Progenitor cell of endocrine pancreas (in vitro differentiated cells): ENCODE data around the gene UBAP2L. TPM values are rescaled to one million over a fixed set of nuclear protein-coding genes. Genes with fewer than 3 reads are reported as not detected.
"Not testable (repeated sequence)": the region's sequence is repeated elsewhere in the genome, so short reads cannot be mapped to it uniquely, and the experiment has no call there.

Experiments used
- DNase-seq: peaks from one replicate; pipeline ENCODE4 v3.0.0; 2021; ENCODE audit warnings: low spot score; ENCODE audit not compliant: unreplicated experiment
- H3K27ac Mint-ChIP-seq: 2 replicates; pipeline ENCODE4 v1.8.0; 2021; ENCODE audit warnings: mild to moderate bottlenecking, moderate library complexity, mixed read lengths
- H3K27me3 Mint-ChIP-seq: 2 replicates; pipeline ENCODE4 v1.8.0; 2021; ENCODE audit warnings: mixed read lengths
- H3K36me3 Mint-ChIP-seq: 2 replicates; pipeline ENCODE4 v1.8.0; 2022; ENCODE audit warnings: mixed read lengths; ENCODE audit not compliant: insufficient read depth
- H3K4me1 Mint-ChIP-seq: 2 replicates; pipeline ENCODE4 v1.8.0; 2021; ENCODE audit warnings: low read depth, mixed read lengths
- H3K4me3 Mint-ChIP-seq: 2 replicates; pipeline ENCODE4 v1.8.0; 2021; ENCODE audit warnings: low read depth, mild to moderate bottlenecking, moderate library complexity, mixed read lengths
- H3K9me3 Mint-ChIP-seq: 2 replicates; pipeline ENCODE4 v1.8.0; 2021; ENCODE audit warnings: low read depth, mixed read lengths
- total RNA-seq: library from RNA; stranded (reverse); gene quantifications from 2 replicates; pipeline ENCODE4 v1.2.1, GENCODE V29; 2021
- TF ChIP-seq, protein P1 (sequence below): fragments of 200-600 bp; sonication (generic); IDR thresholded peaks from one replicate; pipeline ENCODE4 v1.5.0; 2021; ENCODE audit warnings: antibody characterized with exemption, mild to moderate bottlenecking; ENCODE audit not compliant: unreplicated experiment

The UBAP2L gene
- total RNA-seq, 1 donor from 2014 or later: 268 TPM

DNA sequence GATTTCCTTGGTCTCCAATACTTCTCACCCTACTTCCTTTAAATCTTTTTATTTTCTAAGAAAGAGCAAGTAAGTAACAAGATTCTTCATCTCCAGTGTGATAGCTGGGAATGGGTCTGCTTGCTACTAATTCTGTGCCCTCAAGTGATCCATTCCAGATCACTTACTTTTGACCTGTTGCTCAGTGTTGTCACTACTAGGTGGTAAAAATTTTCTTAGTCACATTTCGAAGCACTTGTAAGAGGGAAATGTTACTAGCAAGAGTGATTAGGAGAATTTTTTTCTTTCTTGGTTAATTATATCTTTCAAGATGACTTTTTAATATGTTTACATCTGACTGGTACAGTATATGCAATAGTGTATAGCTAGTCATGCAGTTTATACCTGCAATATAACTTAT, 2.2 kb downstream of the UBAP2L start:
- Mint-ChIP-seq H3K27ac (peak overlapping the region; percentile 47), H3K4me1 (peaks cover 43% of the 10 kb centered on the region), H3K36me3 (peaks cover 17% of the 10 kb centered on the region), H3K4me3 (peak overlapping the region; percentile 94), H3K9me3 (no peaks in the 10 kb centered on the region), H3K27me3 (no peaks in the 10 kb centered on the region)
- no peak for DNase-seq
- TF ChIP-seq, protein P1, sequence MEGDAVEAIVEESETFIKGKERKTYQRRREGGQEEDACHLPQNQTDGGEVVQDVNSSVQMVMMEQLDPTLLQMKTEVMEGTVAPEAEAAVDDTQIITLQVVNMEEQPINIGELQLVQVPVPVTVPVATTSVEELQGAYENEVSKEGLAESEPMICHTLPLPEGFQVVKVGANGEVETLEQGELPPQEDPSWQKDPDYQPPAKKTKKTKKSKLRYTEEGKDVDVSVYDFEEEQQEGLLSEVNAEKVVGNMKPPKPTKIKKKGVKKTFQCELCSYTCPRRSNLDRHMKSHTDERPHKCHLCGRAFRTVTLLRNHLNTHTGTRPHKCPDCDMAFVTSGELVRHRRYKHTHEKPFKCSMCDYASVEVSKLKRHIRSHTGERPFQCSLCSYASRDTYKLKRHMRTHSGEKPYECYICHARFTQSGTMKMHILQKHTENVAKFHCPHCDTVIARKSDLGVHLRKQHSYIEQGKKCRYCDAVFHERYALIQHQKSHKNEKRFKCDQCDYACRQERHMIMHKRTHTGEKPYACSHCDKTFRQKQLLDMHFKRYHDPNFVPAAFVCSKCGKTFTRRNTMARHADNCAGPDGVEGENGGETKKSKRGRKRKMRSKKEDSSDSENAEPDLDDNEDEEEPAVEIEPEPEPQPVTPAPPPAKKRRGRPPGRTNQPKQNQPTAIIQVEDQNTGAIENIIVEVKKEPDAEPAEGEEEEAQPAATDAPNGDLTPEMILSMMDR: no peak

DNA sequence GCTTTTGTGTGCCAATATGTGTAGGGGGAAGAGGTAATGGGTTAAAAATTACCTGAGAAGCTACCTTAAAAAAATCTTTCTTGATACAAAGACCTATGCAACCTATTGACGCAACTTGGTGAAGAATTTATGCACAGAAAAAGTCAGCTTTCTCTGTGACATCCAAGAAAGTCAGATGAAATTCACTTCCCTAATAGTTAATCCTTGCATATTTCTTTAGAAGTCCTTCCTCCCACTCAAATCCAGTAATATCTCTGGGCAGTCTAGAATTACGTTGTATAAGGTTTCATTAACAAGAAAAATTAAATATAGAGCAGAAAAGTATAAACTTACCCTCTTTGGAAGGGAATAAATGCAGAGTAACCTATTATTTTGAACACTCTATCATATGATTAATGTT, 2.9 kb downstream of the UBAP2L start:
- H3K27ac Mint-ChIP-seq: peak overlapping the region; percentile 65
- no peak overlapping the region for H3K4me3 Mint-ChIP-seq
- no peaks in the 10 kb centered on the region for H3K9me3 Mint-ChIP-seq
- peaks cover 37% of the 10 kb centered on the region for H3K4me1 Mint-ChIP-seq
- no peak for DNase-seq
- TF ChIP-seq, protein P1: no peak
- H3K27me3 Mint-ChIP-seq: no peaks in the 10 kb centered on the region
- peaks cover 13% of the 10 kb centered on the region for H3K36me3 Mint-ChIP-seq

DNA sequence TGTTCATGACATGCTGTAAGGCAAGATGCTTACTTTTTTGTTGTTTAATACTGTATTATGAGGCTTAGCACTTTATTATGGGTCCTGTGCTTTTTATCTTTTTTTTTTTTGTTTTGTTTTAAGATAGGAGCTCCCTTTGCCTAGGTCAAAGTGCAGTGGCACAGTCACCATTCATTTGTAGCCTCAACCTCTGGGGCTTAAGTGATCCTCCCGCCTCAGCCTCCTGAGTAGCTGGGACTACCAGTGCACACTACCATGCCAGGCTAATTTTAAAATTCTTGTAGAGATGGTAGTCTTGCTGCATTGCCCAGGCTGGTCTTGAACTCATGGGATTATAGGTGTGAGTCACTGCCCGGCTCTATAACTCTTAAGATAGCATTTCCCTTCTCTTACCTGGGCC, 4.6 kb downstream of the UBAP2L start:
- DNase-seq: no peak
- no peak overlapping the region for H3K27ac Mint-ChIP-seq
- H3K27me3 Mint-ChIP-seq: no peaks in the 10 kb centered on the region
- TF ChIP-seq, protein P1: no peak
- H3K9me3 Mint-ChIP-seq: no peaks in the 10 kb centered on the region
- H3K36me3 Mint-ChIP-seq: peaks cover 18% of the 10 kb centered on the region
- no peak overlapping the region for H3K4me3 Mint-ChIP-seq
- peaks cover 29% of the 10 kb centered on the region for H3K4me1 Mint-ChIP-seq

DNA sequence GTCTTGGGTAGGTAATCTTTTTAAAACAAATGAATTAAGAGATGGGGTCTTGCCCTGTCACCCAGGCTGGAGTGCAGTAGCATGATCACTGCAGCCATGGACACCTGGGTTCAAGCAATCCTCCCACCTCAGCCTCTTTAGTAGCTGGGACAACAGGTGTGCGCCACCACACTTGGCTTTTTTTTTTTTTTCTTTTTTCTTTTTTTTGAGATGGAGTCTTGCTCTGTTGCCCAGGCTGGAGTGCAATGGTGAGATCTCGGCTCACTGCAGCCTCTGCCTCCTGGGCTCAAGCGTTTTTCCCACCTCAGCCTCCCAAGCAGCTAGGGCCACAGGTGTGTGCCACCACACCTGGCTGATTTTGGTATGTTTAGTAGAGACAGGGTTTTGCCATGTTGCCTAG, 10.4 kb downstream of the UBAP2L start:
- not testable (repeated sequence) for DNase-seq

DNA sequence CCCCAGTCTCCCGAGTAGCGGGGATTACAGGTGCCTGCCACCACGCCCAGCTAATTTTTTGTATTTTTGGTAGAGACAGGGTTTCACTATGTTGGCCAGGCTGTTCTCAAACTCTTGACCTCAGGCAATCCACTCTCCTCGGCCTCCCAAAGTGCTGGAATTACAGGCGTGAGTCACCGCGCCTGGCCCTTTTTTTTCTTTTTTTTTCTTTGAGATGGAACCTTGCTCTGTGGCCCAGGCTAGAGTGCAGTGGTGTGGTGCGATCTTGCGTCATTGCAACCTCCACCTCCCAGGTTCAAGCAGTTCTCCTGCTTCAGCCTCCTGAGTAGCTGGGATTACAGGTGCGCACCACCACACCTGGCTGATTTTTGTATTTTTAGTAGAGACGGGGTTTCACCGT, 12.4 kb downstream of the UBAP2L start:
- Mint-ChIP-seq H3K36me3 (peaks cover 44% of the 10 kb centered on the region), H3K27ac (peak overlapping the region; percentile 83)
- not testable (repeated sequence) for H3K9me3 Mint-ChIP-seq, H3K27me3 Mint-ChIP-seq, H3K4me3 Mint-ChIP-seq, DNase-seq, H3K4me1 Mint-ChIP-seq

More for the DNA sequence above, 10.4 kb downstream of the UBAP2L start:
- H3K9me3 Mint-ChIP-seq, H3K27me3 Mint-ChIP-seq, H3K27ac Mint-ChIP-seq, H3K4me1 Mint-ChIP-seq, H3K4me3 Mint-ChIP-seq: not testable (repeated sequence)
- H3K36me3 Mint-ChIP-seq: peaks cover 38% of the 10 kb centered on the region

DNA sequence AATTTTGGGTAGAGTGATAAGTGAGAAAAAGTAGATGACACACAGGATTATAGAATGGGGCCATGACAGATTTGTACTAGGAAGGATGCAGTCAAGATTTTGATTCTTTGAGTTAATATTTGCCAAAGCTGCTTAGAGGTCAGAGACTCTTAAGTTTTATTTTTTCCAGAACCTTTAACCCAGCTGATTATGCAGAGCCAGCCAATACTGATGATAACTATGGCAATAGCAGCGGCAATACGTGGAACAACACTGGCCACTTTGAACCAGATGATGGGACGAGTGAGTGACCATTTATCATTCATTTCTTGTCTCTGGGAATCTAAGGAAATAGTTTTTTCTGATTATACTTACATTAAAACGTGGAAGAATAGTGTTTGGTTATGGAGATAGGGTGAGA, 16.1 kb downstream of the UBAP2L start:
- H3K9me3 Mint-ChIP-seq: no peaks in the 10 kb centered on the region
- H3K27ac Mint-ChIP-seq: peak overlapping the region; percentile 8
- peaks cover 39% of the 10 kb centered on the region for H3K36me3 Mint-ChIP-seq
- TF ChIP-seq, protein P1: no peak
- DNase-seq: no peak
- H3K4me3 Mint-ChIP-seq: no peak overlapping the region
- no peaks in the 10 kb centered on the region for H3K27me3 Mint-ChIP-seq
- no peaks in the 10 kb centered on the region for H3K4me1 Mint-ChIP-seq
